NCI-H146 treated with DMSO at 0.1 percent for 48 hours (cell line): ENCODE data around the gene AIFM3.
"Not testable (repeated sequence)": the region's sequence is repeated elsewhere in the genome, so short reads cannot be mapped to it uniquely, and the experiment has no call there.

Source experiments
- DNase-seq: peaks from one replicate; lab custom pipeline; 2025; ENCODE audit not compliant: unreplicated experiment; lab: John Stamatoyannopoulos, UW

Gene AIFM3

DNA sequence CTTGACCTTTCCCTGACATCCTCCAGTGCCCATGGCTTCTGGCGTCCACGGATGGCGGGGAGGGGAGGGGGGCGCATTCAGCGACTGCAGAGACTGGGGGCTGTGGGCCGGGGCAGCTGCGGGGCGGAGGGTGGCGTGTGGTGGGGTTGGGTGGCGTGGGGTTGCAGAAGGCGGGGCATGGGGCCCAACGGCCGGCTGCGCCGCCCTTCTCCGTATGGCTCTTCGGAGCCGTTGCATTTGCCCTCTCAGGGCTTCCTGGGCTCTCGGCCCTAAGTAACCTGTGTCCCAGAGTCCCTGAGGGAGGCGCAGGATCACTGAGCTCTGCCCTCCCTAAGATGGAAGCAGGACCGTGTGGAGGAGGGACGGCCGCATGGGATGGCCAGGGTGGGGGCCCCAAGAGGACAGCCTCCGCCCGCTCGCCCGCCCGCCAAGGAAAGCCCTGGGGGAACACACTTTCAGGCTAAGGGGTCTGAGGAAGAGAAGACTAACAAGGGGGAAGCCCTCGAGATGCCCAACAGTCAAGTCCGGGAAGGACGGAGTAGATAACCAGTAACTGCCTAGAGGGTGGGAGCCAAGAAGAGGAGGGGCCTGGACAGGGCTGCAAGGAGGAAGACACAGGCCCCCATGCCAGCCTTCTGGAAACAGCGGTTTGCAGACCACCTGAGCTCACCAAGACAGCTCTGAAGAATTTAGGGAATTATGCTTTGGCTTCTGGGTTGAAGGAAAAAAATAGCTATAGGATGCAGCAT is 9.2 kb upstream of the AIFM3 start:
- DNase-seq, result no peak

DNA sequence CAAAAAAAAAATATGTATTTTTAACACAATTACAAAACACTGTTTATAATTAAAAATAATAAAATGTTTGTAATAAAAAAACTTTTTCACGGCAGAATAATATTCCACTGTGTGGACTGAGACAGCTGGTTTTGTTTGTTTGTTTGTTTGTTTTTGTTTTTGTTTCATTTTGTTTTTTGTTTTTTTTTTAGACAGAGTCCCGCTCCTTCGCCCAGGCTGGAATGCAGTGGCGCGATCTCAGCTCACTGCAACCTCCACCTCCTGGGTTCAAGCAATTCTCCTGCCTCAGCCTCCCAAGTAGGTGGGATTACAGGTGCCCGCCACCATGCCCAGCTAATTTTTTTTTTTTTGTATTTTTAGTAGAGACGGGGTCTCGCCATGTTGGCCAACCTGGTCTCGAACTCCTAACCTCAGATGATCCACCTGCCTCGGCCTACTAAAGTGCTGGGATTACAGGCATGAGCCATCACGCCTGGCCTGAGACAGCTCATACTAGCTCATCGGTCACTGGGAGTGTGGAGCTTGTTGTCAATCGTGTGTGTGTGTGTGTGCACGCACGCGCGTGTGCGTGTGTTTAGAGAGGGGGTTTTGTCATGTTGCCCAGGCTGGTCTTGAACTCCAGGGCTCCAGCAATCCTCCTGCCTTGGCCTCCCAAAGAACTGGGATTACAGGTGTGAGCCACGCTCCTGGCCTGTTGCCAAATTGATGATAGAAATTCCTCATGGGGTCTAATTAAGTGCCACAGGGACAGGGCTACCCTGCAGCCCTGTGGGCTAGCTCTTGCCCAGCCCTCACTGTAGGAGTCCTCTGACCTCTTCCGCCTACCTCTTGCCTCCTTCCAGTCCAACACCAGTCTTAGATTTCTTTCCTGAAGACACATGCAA is 7.2 kb upstream of the AIFM3 start:
- no peak for DNase-seq

- DNase-seq, result no peak
Observed at GRCh38 chr22:20960609-20961008, 6.4 kb upstream of the AIFM3 start.

DNA sequence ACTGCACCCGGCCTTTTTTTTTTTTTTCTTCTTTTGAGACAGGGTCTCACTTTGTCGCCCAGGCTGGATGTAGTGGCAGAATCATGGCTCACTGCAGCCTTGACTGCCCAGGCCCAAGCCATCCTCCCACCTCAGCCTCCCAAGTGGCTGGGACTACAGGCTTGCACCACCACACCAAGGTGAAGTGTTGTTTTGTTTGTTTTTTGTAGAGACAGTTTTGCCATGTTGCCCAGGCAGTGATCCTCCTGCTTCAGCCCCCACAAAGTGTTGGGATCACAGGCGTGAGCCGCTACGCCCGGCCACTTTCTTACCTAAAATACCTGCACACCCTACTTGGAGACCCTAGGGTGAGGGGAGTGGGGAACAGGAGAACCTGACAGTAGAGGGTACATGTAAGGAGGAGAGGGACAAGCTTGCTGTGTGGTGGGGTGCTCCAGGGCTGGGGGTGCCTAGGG is 4.5 kb upstream of the AIFM3 start:
- DNase-seq, result no peak

DNA sequence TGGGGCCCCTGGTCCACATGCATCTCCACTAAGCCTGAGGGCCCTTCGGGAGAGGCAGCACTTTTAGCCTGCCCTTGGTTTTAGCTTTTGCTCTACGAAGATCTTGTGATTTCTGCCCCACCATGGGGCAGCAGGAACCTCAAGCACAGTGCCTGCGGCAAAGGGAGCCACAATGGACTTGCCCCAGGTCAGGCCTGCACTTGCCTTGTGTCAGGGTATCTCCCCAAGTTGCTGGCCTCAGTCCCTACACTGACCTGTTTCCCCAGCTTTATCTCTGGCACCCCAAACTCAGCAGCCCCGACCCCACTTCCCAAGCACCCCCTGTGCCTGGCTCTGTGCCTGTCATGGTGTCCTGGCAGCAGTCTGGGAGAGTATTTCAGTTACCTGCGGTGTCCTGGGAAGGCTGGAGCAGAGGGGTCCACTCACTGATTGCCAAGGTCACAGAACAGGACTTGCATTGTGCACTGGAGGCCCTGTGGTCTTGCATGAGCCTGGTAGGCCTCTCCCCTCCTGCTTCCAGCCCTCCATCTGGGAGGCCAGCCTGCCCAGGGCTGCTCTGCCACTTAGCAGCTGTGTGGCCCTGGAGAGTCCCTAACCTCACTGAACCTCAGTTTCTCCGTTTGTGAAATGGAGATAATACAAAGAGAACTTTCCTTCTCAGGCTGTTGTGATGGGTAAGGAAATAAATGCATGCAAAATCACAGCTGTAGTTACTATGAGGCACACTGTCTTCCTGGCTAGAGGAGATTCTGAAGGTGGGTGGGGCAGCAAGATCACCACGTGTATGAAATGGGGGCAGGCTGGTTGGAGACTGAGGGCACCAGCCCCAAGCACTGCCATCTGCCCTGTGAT is 3.6 kb upstream of the AIFM3 start:
- DNase-seq, result no peak

DNA sequence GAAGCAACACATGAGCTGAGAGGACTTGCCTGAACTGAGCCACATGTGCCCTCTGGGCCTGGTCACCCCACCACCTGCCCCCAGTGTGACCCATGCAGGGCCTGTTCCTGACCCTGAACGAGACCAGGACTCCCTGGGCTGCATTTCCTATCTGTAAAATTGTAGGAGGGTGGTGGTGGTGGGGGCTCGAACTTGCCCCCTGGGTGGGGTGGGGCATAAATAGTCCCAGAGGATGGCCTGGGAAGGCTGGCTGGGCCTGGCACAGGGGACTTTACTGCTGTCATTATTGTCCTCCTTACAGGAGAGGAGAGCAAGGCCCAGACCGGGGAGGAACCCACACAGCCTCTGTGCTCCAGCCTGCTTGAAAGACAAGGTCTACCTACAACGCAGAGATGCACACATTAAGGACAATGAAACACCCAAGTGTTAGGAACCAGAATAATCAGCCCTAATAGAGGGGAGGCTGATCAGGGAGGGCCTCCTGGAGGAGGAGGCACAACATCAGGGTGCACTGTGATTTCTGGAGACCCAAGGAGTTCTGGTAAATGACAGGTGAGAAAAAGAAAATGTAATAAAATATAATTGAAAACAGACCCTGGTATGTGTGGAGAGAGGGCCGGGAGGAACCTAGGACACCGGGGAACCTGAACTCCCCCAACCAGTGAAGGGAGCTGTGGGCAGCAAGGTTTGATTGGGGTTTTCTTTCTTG is 2.8 kb upstream of the AIFM3 start:
- no peak for DNase-seq

GRCh38 chr22:20964799-20965103 is 2.3 kb upstream of the AIFM3 start:
- DNase-seq, result no peak

- no peak for DNase-seq
Observed at GRCh38 chr22:20965104-20965887, 1.8 kb upstream of the AIFM3 start.

DNA sequence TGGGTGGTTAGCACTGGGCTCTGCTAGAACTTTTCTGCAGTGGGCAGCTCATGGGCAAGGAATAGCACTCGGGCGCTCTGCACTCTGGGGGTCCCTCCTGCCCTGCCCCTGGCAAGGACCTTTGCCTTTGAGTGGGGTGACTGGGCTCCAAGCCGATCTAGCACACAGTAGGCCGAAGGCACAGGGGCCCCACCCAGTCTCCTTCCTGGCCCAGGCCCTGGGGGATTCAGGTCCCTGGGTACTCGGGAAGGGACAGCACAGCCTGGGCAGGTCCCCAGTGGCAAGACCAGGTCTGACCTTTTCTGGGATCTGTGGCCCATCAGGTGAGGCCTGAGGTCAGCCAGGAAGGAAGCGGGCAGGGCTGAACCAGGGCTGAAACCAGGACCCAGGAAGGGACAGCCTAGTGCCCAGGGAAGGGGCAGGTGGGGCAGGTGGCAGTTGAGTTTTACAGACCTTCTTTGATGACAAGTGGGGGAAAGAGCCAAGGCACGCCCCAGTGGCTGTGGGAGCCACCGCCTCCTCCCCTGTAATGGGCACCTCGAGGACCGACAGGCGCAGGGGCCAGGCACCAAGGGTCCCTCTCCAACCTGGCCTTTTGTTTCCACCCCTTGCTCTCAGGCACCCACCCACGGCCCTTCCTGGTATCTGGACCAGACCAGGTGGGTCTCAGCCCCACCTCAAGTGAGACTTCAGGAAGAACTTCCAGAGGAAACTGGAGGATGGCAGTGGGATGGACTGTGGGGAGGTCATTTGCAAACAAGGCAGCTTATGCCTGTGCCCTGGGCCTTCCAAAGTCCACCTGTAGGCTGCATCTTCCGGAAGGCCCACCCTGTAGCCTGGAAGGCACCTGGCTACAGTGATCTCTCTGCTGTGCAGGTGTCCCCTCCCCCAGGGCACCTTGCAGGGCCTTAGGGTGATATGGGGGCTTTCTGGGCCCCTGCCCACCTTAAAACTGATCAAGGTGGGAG is 883 bp upstream of the AIFM3 start:
- DNase-seq, result no peak

GRCh38 chr22:20967697-20968211 is 699 bp downstream of the AIFM3 start:
- no peak for DNase-seq

DNA sequence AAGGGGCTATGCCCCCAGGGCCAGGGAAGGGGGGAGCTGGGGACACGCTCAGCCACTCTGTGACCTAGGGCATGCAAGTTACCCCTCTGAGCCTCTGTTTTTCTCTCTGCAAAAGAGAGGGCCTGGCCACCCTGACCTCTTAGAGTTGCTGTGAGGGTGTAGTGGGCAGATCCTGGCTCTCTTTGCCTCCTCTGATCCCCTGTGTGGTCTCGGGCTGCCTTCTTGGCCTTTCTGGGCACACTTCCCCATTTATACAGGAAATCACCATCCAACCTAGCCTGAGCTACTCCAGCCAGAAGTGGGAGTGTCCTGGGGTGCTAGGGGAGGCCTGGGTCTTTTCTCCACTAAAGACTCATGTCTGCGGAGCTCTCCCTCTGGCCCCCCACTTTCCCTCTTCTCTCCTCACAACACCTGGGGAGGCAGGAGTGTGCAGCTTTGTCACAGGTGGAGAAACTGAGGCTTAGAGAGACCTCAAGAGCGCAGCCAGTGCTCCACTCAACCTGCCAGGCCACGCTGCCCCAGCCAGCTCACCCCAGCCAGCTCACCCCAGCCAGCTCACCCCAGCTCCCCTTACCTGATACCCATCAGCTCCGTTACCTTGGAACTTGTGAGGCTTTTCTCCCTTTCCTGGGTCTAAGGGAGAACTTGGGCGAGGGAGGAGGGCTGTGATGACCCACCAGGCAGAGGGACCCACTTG is 1.4 kb downstream of the AIFM3 start:
- no peak for DNase-seq

- DNase-seq, result no peak
Observed at GRCh38 chr22:20970939-20971657, 4.0 kb downstream of the AIFM3 start.

DNA sequence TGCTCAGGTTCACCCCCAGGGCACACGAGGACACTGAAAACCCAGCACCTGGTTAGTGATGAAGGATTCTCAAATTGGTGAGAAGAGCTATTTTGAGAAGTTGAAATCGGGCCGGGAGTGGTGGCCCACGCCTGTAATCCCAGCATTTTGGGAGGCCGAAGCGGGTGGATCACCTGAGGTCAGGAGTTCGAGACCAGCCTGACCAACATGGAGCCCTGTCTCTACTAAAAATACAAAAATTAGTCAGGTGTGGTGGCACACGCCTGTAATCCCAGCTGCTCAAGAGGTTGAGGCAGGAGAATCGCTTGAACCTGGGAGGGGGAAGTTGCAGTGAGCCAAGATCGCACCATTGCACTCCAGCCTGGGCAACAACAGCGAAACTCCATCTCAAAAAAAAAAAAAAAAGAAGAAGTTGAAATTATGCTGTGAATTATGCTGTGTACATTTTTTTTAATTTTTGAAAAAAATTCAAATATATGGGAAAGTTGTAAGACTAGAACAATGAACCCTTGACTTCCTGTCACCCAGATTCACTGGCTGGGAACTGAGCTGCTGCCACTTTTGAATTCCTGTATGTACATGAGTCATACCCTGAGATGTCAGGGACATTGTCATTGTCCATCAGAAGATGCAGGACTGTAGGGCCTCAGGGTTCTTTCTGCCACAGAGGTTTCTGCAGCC is 5.1 kb downstream of the AIFM3 start:
- not testable (repeated sequence) for DNase-seq

DNA sequence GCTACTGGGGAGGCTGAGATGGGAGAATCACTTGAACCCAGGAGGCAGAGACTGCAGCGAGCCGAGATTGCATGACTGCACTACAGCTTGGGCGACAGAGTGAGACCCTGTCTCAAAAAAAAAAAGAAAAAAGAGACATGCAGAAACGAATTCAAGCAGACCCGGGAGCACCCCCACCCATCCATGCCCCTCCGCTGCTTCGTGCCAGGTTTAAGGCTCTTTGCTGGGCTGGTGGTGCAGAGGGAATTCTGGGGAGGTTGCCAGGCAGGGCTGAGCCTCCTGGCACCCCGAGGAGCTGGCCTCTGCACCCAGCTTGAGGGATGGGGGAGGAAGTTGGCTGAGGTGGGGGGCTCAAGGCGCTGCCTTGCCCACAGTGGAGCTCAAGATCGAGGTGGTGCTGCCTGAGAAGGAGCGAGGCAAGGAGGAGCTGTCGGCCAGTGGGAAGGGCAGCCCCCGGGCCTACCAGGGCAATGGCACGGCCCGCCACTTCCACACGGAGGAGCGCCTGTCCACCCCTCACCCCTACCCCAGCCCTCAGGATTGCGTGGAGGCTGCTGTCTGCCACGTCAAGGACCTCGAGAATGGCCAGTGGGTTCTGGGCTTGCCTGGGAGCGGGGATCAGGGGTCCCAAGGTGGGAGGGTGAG is 6.0 kb downstream of the AIFM3 start:
- no peak for DNase-seq

DNA sequence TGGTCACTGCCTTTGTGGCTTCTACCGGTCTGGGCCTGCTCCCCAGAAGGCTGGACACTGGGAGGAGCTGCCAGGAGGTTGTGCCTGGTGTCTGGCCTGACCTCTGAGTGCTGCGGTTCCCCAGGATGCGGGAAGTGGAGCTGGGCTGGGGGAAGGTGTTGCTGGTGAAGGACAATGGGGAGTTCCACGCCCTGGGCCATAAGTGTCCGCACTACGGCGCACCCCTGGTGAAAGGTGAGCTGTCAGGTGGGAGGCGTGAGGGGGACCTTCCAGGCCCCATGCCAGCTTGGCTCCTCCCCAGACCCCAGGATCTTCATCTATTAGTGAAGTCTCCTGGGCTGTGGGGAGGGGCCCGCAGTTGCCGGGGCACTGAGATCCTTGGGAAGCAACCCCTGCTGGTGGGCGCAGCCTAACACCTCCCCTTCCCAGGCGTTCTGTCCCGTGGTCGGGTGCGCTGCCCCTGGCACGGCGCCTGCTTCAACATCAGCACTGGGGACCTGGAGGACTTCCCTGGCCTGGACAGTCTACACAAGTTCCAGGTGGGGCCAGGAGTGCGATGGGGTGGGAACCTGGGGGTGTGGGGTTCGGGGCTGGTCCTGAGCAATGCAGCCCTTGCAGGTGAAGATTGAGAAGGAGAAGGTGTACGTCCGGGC is 6.7 kb downstream of the AIFM3 start:
- no peak for DNase-seq
